CD4-positive, alpha-beta T cell (primary cell): ENCODE data around the gene PCK1. TPM values are rescaled to one million over a fixed set of nuclear protein-coding genes. Genes with fewer than 3 reads are reported as not detected.

Experiments
- ATAC-seq: fragments of 200-7000 bp; cut with Tn5 transposase; one replicate; pipeline ENCODE4 v1.10.0; 2022; ENCODE audit warnings: mild to moderate bottlenecking; ENCODE audit not compliant: poor library complexity
- CTCF ChIA-PET: fragments of 350-600 bp; sonication (Branson Sonifier 250); formaldehyde crosslinking; loops from one replicate; lab custom pipeline; 2021; ENCODE audit warnings: antibody characterized with exemption, inconsistent platforms; lab: Charles Lee
- POLR2A ChIA-PET: fragments of 350-600 bp; sonication (Branson Sonifier 250); formaldehyde crosslinking; loops from one replicate; lab custom pipeline; 2021; ENCODE audit warnings: antibody characterized with exemption, inconsistent platforms; lab: Charles Lee
- DNase-seq, 14 experiments: peaks; one replicate each; pipeline ENCODE4 v3.0.0-alpha.2; 2013 to 2020; ENCODE audit warnings: mixed read lengths in 2 of 14
- H3K27ac ChIP-seq, 2 donors: one replicate each; pipeline versions ENCODE4 v1.5.1 to v1.7.0; 2013; ENCODE audit warnings: low read length in 2 of 2, low read depth in 1 of 2, mild to moderate bottlenecking in 1 of 2
- H3K27me3 ChIP-seq, 2 experiments: 1 replicate in 1 of 2; 2 replicates in 1 of 2; pipeline versions ENCODE4 v1.6.1 to v1.7.0; 2013; ENCODE audit warnings: low read length in 2 of 2, control low read depth in 1 of 2, mild to moderate bottlenecking in 1 of 2, moderate library complexity in 1 of 2; ENCODE audit not compliant: insufficient read depth in 2 of 2, control insufficient read depth in 1 of 2
- H3K36me3 ChIP-seq: one replicate; pipeline ENCODE4 v1.6.1; 2013; ENCODE audit warnings: low read length, control low read depth; ENCODE audit not compliant: insufficient read depth
- H3K4me1 ChIP-seq: one replicate; pipeline ENCODE4 v1.6.1; 2013; ENCODE audit warnings: low read length, control low read depth; ENCODE audit not compliant: insufficient read depth
- H3K4me3 ChIP-seq: one replicate; pipeline ENCODE4 v1.5.1; 2013; ENCODE audit warnings: mild to moderate bottlenecking, low read length, moderate library complexity
- H3K9me3 ChIP-seq, 2 experiments: 1 replicate in 1 of 2; 2 replicates in 1 of 2; pipeline versions ENCODE4 v1.6.1 to v1.7.0; 2013; ENCODE audit warnings: low read length in 2 of 2, mild to moderate bottlenecking in 2 of 2, control low read depth in 1 of 2, moderate library complexity in 1 of 2; ENCODE audit not compliant: control insufficient read depth in 1 of 2, insufficient read depth in 1 of 2
- H3K27ac Mint-ChIP-seq: one replicate; pipeline ENCODE4 v1.8.0; 2020; ENCODE audit warnings: mixed read lengths
- H3K27me3 Mint-ChIP-seq: one replicate; pipeline ENCODE4 v1.8.0; 2021; ENCODE audit warnings: mixed read lengths
- H3K36me3 Mint-ChIP-seq: one replicate; pipeline ENCODE4 v1.8.0; 2021; ENCODE audit warnings: low read depth, mixed read lengths
- H3K4me1 Mint-ChIP-seq: one replicate; pipeline ENCODE4 v1.8.0; 2021; ENCODE audit warnings: low read depth, mixed read lengths
- H3K4me3 Mint-ChIP-seq: one replicate; pipeline ENCODE4 v1.8.0; 2020; ENCODE audit warnings: mild to moderate bottlenecking, mixed read lengths
- H3K9me3 Mint-ChIP-seq: one replicate; pipeline ENCODE4 v1.8.0; 2020; ENCODE audit warnings: mixed read lengths
- intact Hi-C, 2 experiments: fragments of 100-400 bp; cut with DNase I in 1 of 2; cut with micrococcal nuclease in 1 of 2; formaldehyde crosslinking; loops; one replicate each; pipeline versions ENCODE4 v1.15.1 to v1.9.0; 2023 to 2025; cut with DNase I, micrococcal nuclease
- total RNA-seq, 174 experiments: library from RNA in 2 of 174; stranded (reverse) in 2 of 174; gene quantifications; one replicate each; pipeline ENCODE4 v1.2.3 and lab custom pipeline; 2021 to 2026
- TF ChIP-seq, protein P1 (sequence below): fragments of 200-600 bp; IDR thresholded peaks from one replicate; pipeline ENCODE4 v1.8.0; 2022; ENCODE audit warnings: antibody characterized with exemption, mild to moderate bottlenecking

PCK1 gene
- total RNA-seq, 2 experiments from 2014 or later = not detected

DNA sequence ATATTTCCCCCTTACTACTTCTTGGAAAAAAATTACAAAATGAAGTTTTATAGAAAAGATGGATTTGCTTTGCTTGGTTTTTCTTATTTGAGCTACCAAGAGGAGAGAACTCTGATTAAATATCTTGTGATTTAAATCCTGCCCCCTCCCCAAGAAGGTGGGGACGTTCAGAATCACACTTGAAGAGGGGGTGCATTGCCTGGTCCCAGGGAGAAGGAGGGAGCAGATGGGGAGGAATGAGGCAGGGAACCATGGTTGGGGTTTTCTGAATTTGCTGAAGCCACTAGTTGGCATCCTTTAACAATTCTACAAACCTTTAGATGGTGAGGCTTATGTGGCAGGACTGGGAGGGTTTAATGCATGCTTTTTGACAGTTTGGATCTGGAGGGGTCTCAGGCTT is 5.5 kb downstream of the PCK1 start:
- no peak overlapping the region for H3K27ac Mint-ChIP-seq
- DNase-seq (no peak), ATAC-seq (no peak)
- ChIA-PET POLR2A (no interaction called here), CTCF (no interaction called here)
- Histone ChIP-seq H3K9me3 (no peaks in the 10 kb centered on the region), H3K4me3 (no peak overlapping the region), H3K27ac (no peak overlapping the region), H3K27me3 (peaks cover 4 to 6% of the 10 kb centered on the region in 2 experiments), H3K36me3 (no peaks in the 10 kb centered on the region), H3K4me1 (no peaks in the 10 kb centered on the region)
- H3K4me1 Mint-ChIP-seq = no peaks in the 10 kb centered on the region
- H3K4me3 Mint-ChIP-seq = no peak overlapping the region
- peaks cover 53% of the 10 kb centered on the region for H3K27me3 Mint-ChIP-seq
- intact Hi-C loops = no loop called here
- no peaks in the 10 kb centered on the region for H3K9me3 Mint-ChIP-seq
- TF ChIP-seq, protein P1, sequence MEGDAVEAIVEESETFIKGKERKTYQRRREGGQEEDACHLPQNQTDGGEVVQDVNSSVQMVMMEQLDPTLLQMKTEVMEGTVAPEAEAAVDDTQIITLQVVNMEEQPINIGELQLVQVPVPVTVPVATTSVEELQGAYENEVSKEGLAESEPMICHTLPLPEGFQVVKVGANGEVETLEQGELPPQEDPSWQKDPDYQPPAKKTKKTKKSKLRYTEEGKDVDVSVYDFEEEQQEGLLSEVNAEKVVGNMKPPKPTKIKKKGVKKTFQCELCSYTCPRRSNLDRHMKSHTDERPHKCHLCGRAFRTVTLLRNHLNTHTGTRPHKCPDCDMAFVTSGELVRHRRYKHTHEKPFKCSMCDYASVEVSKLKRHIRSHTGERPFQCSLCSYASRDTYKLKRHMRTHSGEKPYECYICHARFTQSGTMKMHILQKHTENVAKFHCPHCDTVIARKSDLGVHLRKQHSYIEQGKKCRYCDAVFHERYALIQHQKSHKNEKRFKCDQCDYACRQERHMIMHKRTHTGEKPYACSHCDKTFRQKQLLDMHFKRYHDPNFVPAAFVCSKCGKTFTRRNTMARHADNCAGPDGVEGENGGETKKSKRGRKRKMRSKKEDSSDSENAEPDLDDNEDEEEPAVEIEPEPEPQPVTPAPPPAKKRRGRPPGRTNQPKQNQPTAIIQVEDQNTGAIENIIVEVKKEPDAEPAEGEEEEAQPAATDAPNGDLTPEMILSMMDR = no peak
- H3K36me3 Mint-ChIP-seq = no peaks in the 10 kb centered on the region

DNA sequence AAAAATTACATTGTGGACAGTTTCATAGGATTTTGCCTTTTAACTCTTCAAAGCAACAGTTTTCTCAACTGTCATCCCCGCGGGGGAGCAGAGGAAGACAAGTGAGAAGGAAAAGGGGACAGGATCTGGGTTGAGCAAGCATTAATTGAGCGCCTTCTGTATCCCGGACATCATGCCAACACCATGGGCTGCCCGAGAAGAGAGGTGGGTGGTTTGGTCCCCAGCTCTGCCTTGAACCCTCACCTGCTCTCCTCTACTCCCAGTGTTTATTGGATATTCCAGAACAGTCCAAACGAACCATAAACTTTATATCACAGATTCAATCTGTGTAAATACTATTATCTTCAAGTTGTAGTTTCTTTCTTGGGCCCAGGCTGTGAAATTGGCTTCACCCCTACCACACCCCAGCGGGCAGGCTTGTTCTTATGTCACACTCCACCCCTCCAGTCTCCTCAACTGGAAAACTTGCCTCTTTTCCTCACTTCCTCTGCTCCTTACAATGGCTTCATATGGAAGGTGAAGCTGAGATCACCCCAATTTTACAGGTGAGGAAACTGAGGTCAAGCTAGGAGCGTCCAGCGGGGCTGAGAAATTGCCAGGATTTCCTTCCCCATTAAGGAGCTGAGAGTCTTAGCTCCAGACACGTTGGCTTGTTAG is 6.0 kb downstream of the PCK1 start:
- no peaks in the 10 kb centered on the region for H3K4me1 Mint-ChIP-seq
- ATAC-seq (no peak), DNase-seq (no peak)
- TF ChIP-seq, protein P1 = no peak
- H3K36me3 ChIP-seq = no peaks in the 10 kb centered on the region
- POLR2A ChIA-PET = no interaction called here
- H3K36me3 Mint-ChIP-seq = no peaks in the 10 kb centered on the region
- peaks cover 4 to 7% of the 10 kb centered on the region in 2 experiments for H3K27me3 ChIP-seq
- CTCF ChIA-PET = no interaction called here
- no peak overlapping the region for H3K4me3 ChIP-seq
- H3K9me3 Mint-ChIP-seq = no peaks in the 10 kb centered on the region
- H3K27ac ChIP-seq = no peak overlapping the region
- no peaks in the 10 kb centered on the region for H3K9me3 ChIP-seq
- peaks cover 56% of the 10 kb centered on the region for H3K27me3 Mint-ChIP-seq
- H3K27ac Mint-ChIP-seq = no peak overlapping the region
- H3K4me3 Mint-ChIP-seq = no peak overlapping the region
- intact Hi-C loops = no loop called here
- H3K4me1 ChIP-seq = no peaks in the 10 kb centered on the region

DNA sequence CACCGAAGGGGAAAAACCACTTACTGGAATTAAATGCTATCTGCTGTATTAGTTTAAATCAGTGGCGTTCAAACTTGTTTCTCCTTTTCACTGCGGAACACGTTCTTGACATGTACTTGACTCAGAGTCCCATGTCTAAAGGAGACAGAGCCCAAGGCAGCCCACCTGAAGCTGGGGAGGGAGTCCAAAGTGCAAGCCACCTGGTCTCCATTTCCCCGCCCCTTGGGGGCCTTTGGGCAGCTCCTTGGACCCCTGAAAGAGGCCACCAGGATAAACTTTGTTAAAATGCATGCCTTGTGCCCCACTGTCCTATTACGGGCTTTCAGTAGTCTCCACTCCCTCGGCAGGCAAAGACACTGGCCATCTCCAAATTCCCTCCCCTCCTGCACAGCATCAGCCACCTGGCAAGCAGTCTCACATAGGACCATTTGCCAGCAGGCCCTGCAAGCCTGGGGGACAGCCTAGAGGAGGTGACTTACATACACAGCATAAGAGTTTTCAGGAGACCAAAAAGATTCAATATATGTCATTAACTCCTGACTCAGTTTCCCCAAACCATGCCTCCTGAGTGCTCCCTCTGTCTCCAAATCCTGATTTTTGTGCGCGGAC is 6.7 kb downstream of the PCK1 start:
- Histone ChIP-seq H3K4me3 (no peak overlapping the region), H3K36me3 (no peaks in the 10 kb centered on the region), H3K27me3 (peaks cover 4 to 11% of the 10 kb centered on the region in 2 experiments), H3K27ac (no peak overlapping the region), H3K9me3 (no peaks in the 10 kb centered on the region), H3K4me1 (no peaks in the 10 kb centered on the region)
- Mint-ChIP-seq H3K4me1 (no peaks in the 10 kb centered on the region), H3K27ac (no peak overlapping the region), H3K36me3 (no peaks in the 10 kb centered on the region), H3K4me3 (no peak overlapping the region), H3K9me3 (no peaks in the 10 kb centered on the region), H3K27me3 (peaks cover 58% of the 10 kb centered on the region)
- intact Hi-C loops = no loop called here
- DNase-seq (no peak), ATAC-seq (no peak)
- TF ChIP-seq, protein P1 = no peak
- ChIA-PET CTCF (no interaction called here), POLR2A (no interaction called here)
